Stimulated activated CD4-positive, alpha-beta T cell treated with anti-CD3 and anti-CD28 coated beads, Interleukin-2, amount 100 ng/mL, for 4 hours (primary cell): ENCODE data around the gene TSPY8.
"Not testable (repeated sequence)": the region's sequence is repeated elsewhere in the genome, so short reads cannot be mapped to it uniquely, and the experiment has no call there.

Experiments used
- DNase-seq: peaks from one replicate; pipeline ENCODE4 v3.0.0-alpha.2; 2020; ENCODE audit warnings: low read depth

Gene TSPY8

GRCh38 chrY:9357497-9357896 is at the start of gene TSPY8:
TSPY8 (plus strand) TSS chrY:9357797; CDS start chrY:9357843, 46 bp downstream.
- not testable (repeated sequence) for DNase-seq

DNA sequence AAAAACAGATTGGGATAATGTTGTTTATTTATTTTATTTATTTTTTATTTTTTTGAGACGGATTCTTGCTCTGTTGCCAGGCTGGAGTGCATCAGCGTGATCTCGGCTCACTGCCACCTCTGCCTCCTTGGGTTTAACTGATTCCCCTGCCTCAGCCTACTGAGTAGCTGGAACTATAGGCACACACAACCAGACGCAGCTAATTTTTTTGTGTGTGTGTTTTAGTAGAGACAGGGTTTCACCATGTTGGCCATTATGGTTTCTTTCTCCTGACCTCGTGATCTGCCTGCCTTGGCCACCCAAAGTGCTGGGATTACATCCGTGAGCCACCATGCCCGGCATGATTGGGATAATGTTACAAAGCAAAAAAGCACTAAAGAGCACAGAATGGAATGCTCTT is 36.6 kb upstream of the TSPY8 start:
- no peak for DNase-seq

DNA sequence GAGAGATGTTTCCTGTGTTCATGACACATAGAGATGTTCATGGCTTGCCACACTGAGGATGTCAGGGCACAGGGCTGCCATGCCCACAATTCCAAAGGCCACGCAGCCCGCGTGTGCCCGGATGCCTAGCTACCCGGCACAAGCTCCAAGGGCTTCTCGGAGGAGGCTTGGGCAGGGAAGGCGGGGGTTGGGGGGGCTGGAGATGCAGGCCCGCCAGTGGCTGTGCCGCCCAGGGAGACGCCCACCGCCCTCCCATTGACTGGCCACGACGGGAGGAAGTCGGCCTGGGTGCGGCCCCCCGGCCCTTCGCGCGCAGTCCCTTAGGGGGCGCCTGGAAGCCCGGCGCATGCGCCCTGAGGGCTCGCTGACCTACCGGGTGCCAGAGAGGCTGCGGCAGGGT is 20.4 kb upstream of the TSPY8 start, which contains the start of gene TSPY4:
Gene TSPY4, plus strand, starts transcription at position 301 of the 400 bp plus-strand sequence. Its CDS starts 46 bp downstream, at position 347.
- DNase-seq: not testable (repeated sequence)

- DNase-seq: not testable (repeated sequence)
Measured at GRCh38 chrY:9396527-9396926, 38.9 kb downstream of the TSPY8 start.

DNA sequence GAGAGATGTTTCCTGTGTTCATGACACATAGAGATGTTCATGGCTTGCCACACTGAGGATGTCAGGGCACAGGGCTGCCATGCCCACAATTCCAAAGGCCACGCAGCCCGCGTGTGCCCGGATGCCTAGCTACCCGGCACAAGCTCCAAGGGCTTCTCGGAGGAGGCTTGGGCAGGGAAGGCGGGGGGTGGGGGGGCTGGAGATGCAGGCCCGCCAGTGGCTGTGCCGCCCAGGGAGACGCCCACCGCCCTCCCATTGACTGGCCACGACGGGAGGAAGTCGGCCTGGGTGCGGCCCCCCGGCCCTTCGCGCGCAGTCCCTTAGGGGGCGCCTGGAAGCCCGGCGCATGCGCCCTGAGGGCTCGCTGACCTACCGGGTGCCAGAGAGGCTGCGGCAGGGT is 40.5 kb downstream of the TSPY8 start, which contains the start of gene TSPY3:
Gene TSPY3, plus strand, starts transcription at position 301 of the 400 bp plus-strand sequence. Its CDS starts 46 bp downstream, at position 347.
- DNase-seq: not testable (repeated sequence)
